ENCODE data around the gene ATM. TPM values are rescaled to one million over a fixed set of nuclear protein-coding genes. Genes with fewer than 3 reads are reported as not detected.

Gene ATM
- total and polyA plus RNA-seq, 10 of the 15 experiments (the other 5 are each of a cell fraction or from before 2014, with no cell fraction given), result 10.0 to 91.5 (median 40.2) TPM

- TF ChIP-seq ZBTB4 (CRISPR knock-in tag; IDR thresholded peaks at IDR 0.05) (no peak), ZBTB33 (IDR thresholded peaks at IDR 0.05) (no peak), NFYA (IDR thresholded peaks at IDR 0.05; ENCODE audit: borderline replicate concordance, low read depth, low read length) (no peak), NRF1 (conservative IDR thresholded peaks at IDR 0.05; ENCODE audit: low read depth, low read length) (no peak), ZZZ3 (IDR thresholded peaks at IDR 0.05; ENCODE audit: control insufficient read depth, insufficient read length, low read depth) (no peak), CBX5 (IDR thresholded peaks at IDR 0.05; ENCODE audit: low read depth) (no peak)
Measured at GRCh38 chr11:108333403-108333899, 110.6 kb downstream of the ATM start (continued).

- Histone ChIP-seq H3K36me3 (ENCODE audit: control insufficient read depth in 2 of 2, insufficient read depth in 2 of 2, low read length in 1 of 2) (peaks cover 1 to 5% of the 10 kb centered on the region in 2 experiments; a peak in 3 of 4 replicates), H2AFZ (ENCODE audit: control insufficient read depth, low read depth, low read length) (no peak overlapping the region), H3K27me3 (replicated peaks in 1 of 2; ENCODE audit: control insufficient read depth in 2 of 2, insufficient read depth in 2 of 2, low read length in 1 of 2) (no peaks in the 10 kb centered on the region), H3K4me3 (no peak overlapping the region), H3K27ac (ENCODE audit: control insufficient read depth, insufficient read depth) (no peak overlapping the region), H3K9me3 (replicated peaks; ENCODE audit: control insufficient read depth, insufficient read depth, low read length) (no peaks in the 10 kb centered on the region), H3K9ac (ENCODE audit: control insufficient read depth, insufficient read depth, low read length) (no peak overlapping the region), H3K4me1 (ENCODE audit: control insufficient read depth, insufficient read depth, low read length) (no peaks in the 10 kb centered on the region), H3K79me2 (ENCODE audit: control insufficient read depth, insufficient read depth, low read length) (no peaks in the 10 kb centered on the region), H4K20me1 (ENCODE audit: control insufficient read depth, insufficient read depth) (no peaks in the 10 kb centered on the region), H3K4me2 (ENCODE audit: control insufficient read depth, insufficient read depth) (no peak overlapping the region)
- intact Hi-C loops (cut with micrococcal nuclease; ENCODE audit: unreplicated experiment) (loop anchor here (5.0 kb wide), 1 partner anchor 309 kb away; no protein-coding TSS in a partner anchor), in situ Hi-C loops (cut with MboI) (no loop called here)
- ChIA-PET SMC1A (ENCODE audit: uncharacterized antibody, unreplicated experiment) (interaction anchor here (0.5 to 2.5 kb wide), 4 partner anchors 10 to 322 kb away, joined by 3 to 5 read pairs (median 3); no protein-coding TSS in a partner anchor), POLR2A (no interaction called here), RAD21 (ENCODE audit: unreplicated experiment) (interaction anchor here (0.6 to 0.7 kb wide), 2 partner anchors 144 to 220 kb away, joined by 3 read pairs; no protein-coding TSS in a partner anchor), CTCF (no interaction called here)
- ATAC-seq (no peak), DNase-seq (ENCODE audit: low read depth, low spot score) (no peak), FAIRE-seq (no peak)
- TF ChIP-seq BCL11A (IDR thresholded peaks at IDR 0.05; ENCODE audit: low read depth, low read length) (no peak), ZNF217 (IDR thresholded peaks at IDR 0.05) (no peak), FOXM1 (IDR thresholded peaks at IDR 0.05; ENCODE audit: low read depth, low read length) (no peak), IKZF2 (IDR thresholded peaks at IDR 0.05) (no peak), ZSCAN29 (IDR thresholded peaks at IDR 0.05) (no peak), PML (IDR thresholded peaks at IDR 0.05; ENCODE audit: low read length) (no peak), WRNIP1 (IDR thresholded peaks at IDR 0.05; ENCODE audit: borderline replicate concordance, low read depth, low read length) (no peak), RB1 (IDR thresholded peaks at IDR 0.05; ENCODE audit: borderline replicate concordance) (no peak), POLR2AphosphoS5 (IDR thresholded peaks at IDR 0.05; ENCODE audit: low read length) (no peak), MLLT1 (IDR thresholded peaks at IDR 0.05) (no peak)
- BruUV-seq (replicated peaks), result no TSS peak
- 98% methylated on average over 2 of the region's 2 CpGs for WGBS (ENCODE audit: insufficient coverage, insufficient replicate concordance, low lambda C conversion rate, missing lambda C conversion rate)
Measured at GRCh38 chr11:108338750-108339149, 115.9 kb downstream of the ATM start.

Measured in GM12878 (cell line).